PFSK-1 (cell line): ENCODE results near the gene SEL1L2.

Experiments
- FOXP2 ChIP-seq: optimal IDR thresholded peaks from 2 replicates; pipeline ENCODE3; 2011; ENCODE audit warnings: borderline replicate concordance, control low read depth, inconsistent platforms; ENCODE audit not compliant: insufficient read depth; ENCODE audit errors: extremely low read length, extremely low read depth
- POLR2AphosphoS5 ChIP-seq: IDR thresholded peaks from 2 replicates; pipeline ENCODE4 v1.6.1; 2012; ENCODE audit warnings: low read depth, mild to moderate bottlenecking, control low read depth, low read length, moderate library complexity
- REST ChIP-seq, 2 experiments: IDR thresholded peaks; 2 replicates each; pipeline versions ENCODE4 v1.6.1 to v1.8.0; 2011 to 2012; ENCODE audit warnings: low read depth in 2 of 2, low read length in 2 of 2, control low read depth in 1 of 2, inconsistent platforms in 1 of 2, mild to moderate bottlenecking in 1 of 2, moderate library complexity in 1 of 2; ENCODE audit not compliant: insufficient read depth in 1 of 2
- SIN3A ChIP-seq: IDR thresholded peaks from 2 replicates; pipeline ENCODE4 v1.6.1; 2012; ENCODE audit warnings: mild to moderate bottlenecking, low read length, moderate library complexity, borderline replicate concordance; ENCODE audit not compliant: insufficient read depth
- TAF1 ChIP-seq: IDR thresholded peaks from 2 replicates; pipeline ENCODE4 v1.6.1; 2012; ENCODE audit warnings: low read length, control low read depth, borderline replicate concordance; ENCODE audit not compliant: insufficient read depth

The SEL1L2 gene

DNA sequence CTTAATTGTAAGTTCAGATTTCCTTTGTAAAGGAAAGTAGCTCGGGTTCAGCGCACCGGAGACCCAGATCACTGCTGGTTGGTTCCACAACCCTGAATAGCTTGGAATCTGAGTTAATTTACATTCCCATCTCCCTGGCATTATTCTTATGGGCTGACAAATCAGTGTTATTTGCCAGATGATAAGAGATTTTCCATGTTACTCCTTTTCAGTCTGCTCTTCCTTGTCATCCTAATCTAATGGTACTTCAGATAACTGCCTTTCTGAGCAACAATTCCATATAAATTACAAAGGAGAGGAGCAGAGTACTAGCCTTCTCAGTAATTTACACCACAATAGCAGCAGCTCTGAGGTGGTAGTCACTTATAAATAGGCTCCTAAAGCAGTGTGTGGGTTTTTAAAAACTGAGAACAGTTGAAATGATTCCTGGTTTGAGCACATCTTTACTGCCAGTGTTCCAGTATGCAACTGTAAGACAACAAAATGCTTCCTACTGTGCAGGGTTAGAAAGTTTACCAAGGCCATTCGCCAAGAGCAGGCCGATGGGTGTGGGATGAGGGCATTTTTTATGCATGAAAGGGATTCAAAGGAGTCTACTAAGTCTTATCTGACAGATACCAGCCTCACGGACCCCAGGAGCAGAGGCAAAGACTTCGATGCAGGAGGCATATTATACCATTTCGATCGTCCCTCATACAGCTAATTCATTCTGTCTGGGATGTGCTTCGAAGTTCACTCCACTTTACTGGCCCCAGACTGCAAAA is 115.8 kb downstream of the SEL1L2 start:
- TF ChIP-seq REST (IDR thresholded peaks at IDR 0.05; ENCODE audit: insufficient read depth in 1 of 2, low read depth in 2 of 2, low read length in 2 of 2): no peak
- TF ChIP-seq POLR2AphosphoS5: no peak
- TF ChIP-seq SIN3A: no peak
- no peak for TF ChIP-seq FOXP2
- no peak for TF ChIP-seq TAF1

DNA sequence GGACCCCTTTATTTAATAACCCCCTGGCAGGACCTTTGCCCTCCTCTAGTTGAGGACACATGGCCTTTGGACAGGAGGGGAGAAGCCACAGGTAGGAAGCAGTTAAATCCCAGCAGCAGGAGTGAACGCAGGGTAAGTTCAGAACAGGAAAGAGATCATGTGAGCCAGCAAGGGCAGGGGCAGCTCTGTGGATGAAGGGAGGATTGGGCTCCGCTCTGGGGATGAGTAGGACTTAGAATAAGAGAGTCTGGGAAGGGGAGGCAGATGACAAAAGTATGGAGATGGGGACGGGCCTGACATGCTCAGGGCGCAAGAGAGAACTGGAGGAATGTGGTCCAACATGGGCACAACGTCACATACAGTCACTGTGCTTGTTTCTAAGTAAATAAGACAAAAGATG is 116.6 kb downstream of the SEL1L2 start:
- no peak for TF ChIP-seq POLR2AphosphoS5
- no peak for TF ChIP-seq FOXP2
- no peak for TF ChIP-seq SIN3A
- TF ChIP-seq TAF1: no peak
- TF ChIP-seq REST (IDR thresholded peaks at IDR 0.05; ENCODE audit: insufficient read depth in 1 of 2, low read depth in 2 of 2, low read length in 2 of 2): no peak

DNA sequence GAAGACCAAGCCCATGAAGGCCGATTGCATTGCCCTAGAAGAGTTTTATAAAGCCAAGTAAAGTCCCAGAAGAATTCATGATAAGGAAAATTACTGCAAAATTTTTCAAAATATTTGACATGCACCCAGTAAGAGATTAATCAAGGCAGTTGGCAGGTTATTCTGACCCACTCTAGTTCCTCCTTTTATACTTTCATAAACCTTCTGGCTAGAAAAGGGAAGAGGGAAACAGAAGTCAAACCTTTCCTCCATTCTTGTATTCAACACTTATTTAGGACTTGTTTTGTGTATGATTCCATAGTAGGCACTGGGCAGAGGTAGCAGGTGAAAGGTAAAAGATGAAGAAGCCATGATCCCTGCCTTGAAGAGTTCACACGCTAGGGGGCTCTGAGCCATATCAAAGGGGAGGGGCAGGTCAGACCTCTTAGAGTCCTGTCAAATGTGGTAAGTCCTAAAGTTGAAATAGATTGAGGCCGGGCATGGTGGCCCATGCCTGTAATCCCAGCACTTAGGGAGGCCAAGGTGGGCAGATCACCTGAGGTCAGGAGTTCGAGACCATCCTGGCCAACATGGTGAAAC is 120.2 kb downstream of the SEL1L2 start:
- TF ChIP-seq REST (IDR thresholded peaks at IDR 0.05; ENCODE audit: insufficient read depth in 1 of 2, low read depth in 2 of 2, low read length in 2 of 2) (no peak), FOXP2 (no peak), SIN3A (no peak), TAF1 (no peak), POLR2AphosphoS5 (no peak)

DNA sequence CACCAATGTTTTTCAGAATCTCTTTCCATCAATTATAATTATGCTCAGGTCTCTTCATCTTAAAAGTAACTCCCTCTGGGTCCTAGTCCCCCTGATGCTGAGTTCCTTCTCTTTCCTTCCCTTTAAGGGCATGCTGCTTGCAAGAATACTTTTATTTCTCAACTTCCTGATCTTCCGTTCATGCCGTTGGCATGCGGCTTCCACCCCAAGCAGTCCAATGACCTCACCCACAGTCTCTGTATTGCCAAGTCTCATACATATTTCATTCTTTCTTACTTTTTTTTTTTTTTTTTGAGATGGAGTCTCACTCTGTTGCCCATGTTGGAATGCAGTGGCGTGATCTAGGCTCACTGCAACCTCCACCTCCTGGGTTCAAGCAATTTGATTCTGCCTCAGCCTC is 122.1 kb downstream of the SEL1L2 start:
- no peak for TF ChIP-seq REST (IDR thresholded peaks at IDR 0.05; ENCODE audit: insufficient read depth in 1 of 2, low read depth in 2 of 2, low read length in 2 of 2)
- TF ChIP-seq FOXP2: no peak
- TF ChIP-seq POLR2AphosphoS5: no peak
- TF ChIP-seq SIN3A: no peak
- no peak for TF ChIP-seq TAF1
